Activated naive CD8-positive, alpha-beta T cell treated with anti-CD3 and anti-CD28 coated beads, Interleukin-2, amount 50 U/mL, for 16 hours (primary cell): ENCODE measurements around the gene CSTF3.
"Not testable (repeated sequence)": the region's sequence is repeated elsewhere in the genome, so short reads cannot be mapped to it uniquely, and the experiment has no call there.

Source experiments
- DNase-seq: peaks from one replicate; pipeline ENCODE4 v3.0.0-alpha.2; 2020; ENCODE audit warnings: low read depth, low spot score

Gene CSTF3

GRCh38 chr11:33086017-33086416 is 75.3 kb downstream of the CSTF3 start:
- no peak for DNase-seq

GRCh38 chr11:33083918-33084317 is 77.4 kb downstream of the CSTF3 start:
- no peak for DNase-seq

GRCh38 chr11:33072465-33072864 is 88.8 kb downstream of the CSTF3 start:
- no peak for DNase-seq

GRCh38 chr11:33068611-33069340 is 92.5 kb downstream of the CSTF3 start:
- no peak for DNase-seq

GRCh38 chr11:33067294-33067693 is 94.0 kb downstream of the CSTF3 start:
- DNase-seq = no peak

GRCh38 chr11:33065445-33066178 is 95.7 kb downstream of the CSTF3 start:
- peak; percentile 57 for DNase-seq

GRCh38 chr11:33064866-33065265 is 96.4 kb downstream of the CSTF3 start:
- DNase-seq = no peak

- DNase-seq = no peak
Observed at GRCh38 chr11:33064033-33064825, 97.1 kb downstream of the CSTF3 start.

GRCh38 chr11:33063326-33063881 is 97.9 kb downstream of the CSTF3 start:
- DNase-seq = no peak

GRCh38 chr11:33062137-33062536 is 99.1 kb downstream of the CSTF3 start:
- no peak for DNase-seq

GRCh38 chr11:33060271-33060670 is 101.0 kb downstream of the CSTF3 start:
- DNase-seq = no peak

GRCh38 chr11:33059331-33060007 is 101.8 kb downstream of the CSTF3 start:
- DNase-seq = no peak

- no peak for DNase-seq
Observed at GRCh38 chr11:33057284-33057683, 104.0 kb downstream of the CSTF3 start.

- DNase-seq = no peak
Observed at GRCh38 chr11:33055375-33055774, 105.9 kb downstream of the CSTF3 start.

GRCh38 chr11:33052231-33052630 is 109.0 kb downstream of the CSTF3 start:
- no peak for DNase-seq

GRCh38 chr11:33049565-33050408 is 111.5 kb downstream of the CSTF3 start:
- DNase-seq = not testable (repeated sequence)

- DNase-seq = not testable (repeated sequence)
Observed at GRCh38 chr11:33048701-33049100, 112.6 kb downstream of the CSTF3 start.

- no peak for DNase-seq
Observed at GRCh38 chr11:33045551-33046255, 115.6 kb downstream of the CSTF3 start.

GRCh38 chr11:33044285-33044756 is 117.0 kb downstream of the CSTF3 start:
- DNase-seq = no peak
